Fibroblast of lung (primary cell): Measurements from ENCODE around the gene HSPD1.

ENCODE experiments used
- EZH2 ChIP-seq: IDR thresholded peaks from 2 replicates; pipeline ENCODE4 v1.5.1; 2012; ENCODE audit warnings: low read length, control low read depth, mild to moderate bottlenecking; ENCODE audit errors: missing control alignments
- TF ChIP-seq, protein P1 (sequence below), 2 donors: IDR thresholded peaks in 1 of 2; conservative IDR thresholded peaks in 1 of 2; 1 replicate in 1 of 2; 2 replicates in 1 of 2; pipeline ENCODE4 v1.5.1; 2011 to 2012; ENCODE audit warnings: low read length in 2 of 2, control low read depth in 1 of 2, inconsistent platforms in 1 of 2, low read depth in 1 of 2, mild to moderate bottlenecking in 1 of 2

DNA sequence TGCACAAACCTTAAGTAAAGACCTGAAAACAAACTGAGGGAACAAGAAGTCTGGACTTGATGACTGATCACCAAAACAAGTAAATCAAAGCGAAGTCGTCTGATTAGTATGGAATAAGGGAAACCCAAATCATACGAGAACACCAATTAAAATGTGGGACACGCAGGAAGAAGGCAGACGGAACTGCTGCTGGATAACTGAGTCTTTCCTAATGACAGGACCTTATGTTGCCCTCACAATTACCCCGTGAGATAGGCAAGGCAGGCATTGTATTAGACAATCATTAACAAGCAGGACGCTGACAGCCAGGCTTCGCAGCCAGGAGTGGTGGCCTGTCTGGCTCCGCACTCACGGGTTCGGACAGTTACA is 46.9 kb downstream of the HSPD1 start:
- TF ChIP-seq, protein P1, sequence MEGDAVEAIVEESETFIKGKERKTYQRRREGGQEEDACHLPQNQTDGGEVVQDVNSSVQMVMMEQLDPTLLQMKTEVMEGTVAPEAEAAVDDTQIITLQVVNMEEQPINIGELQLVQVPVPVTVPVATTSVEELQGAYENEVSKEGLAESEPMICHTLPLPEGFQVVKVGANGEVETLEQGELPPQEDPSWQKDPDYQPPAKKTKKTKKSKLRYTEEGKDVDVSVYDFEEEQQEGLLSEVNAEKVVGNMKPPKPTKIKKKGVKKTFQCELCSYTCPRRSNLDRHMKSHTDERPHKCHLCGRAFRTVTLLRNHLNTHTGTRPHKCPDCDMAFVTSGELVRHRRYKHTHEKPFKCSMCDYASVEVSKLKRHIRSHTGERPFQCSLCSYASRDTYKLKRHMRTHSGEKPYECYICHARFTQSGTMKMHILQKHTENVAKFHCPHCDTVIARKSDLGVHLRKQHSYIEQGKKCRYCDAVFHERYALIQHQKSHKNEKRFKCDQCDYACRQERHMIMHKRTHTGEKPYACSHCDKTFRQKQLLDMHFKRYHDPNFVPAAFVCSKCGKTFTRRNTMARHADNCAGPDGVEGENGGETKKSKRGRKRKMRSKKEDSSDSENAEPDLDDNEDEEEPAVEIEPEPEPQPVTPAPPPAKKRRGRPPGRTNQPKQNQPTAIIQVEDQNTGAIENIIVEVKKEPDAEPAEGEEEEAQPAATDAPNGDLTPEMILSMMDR (conservative IDR thresholded peaks at IDR 0.05 in 1 of 2, IDR thresholded peaks at IDR 0.05 in 1 of 2; ENCODE audit: low read depth in 1 of 2, low read length in 2 of 2), result no peak
- no peak for TF ChIP-seq EZH2
